Measurements from ENCODE around the gene AURKB. TPM values are rescaled to one million over a fixed set of nuclear protein-coding genes. Genes with fewer than 3 reads are reported as not detected.

AURKB gene
- total RNA-seq, result 0.52 and 3.9 TPM in 2 replicates

DNA sequence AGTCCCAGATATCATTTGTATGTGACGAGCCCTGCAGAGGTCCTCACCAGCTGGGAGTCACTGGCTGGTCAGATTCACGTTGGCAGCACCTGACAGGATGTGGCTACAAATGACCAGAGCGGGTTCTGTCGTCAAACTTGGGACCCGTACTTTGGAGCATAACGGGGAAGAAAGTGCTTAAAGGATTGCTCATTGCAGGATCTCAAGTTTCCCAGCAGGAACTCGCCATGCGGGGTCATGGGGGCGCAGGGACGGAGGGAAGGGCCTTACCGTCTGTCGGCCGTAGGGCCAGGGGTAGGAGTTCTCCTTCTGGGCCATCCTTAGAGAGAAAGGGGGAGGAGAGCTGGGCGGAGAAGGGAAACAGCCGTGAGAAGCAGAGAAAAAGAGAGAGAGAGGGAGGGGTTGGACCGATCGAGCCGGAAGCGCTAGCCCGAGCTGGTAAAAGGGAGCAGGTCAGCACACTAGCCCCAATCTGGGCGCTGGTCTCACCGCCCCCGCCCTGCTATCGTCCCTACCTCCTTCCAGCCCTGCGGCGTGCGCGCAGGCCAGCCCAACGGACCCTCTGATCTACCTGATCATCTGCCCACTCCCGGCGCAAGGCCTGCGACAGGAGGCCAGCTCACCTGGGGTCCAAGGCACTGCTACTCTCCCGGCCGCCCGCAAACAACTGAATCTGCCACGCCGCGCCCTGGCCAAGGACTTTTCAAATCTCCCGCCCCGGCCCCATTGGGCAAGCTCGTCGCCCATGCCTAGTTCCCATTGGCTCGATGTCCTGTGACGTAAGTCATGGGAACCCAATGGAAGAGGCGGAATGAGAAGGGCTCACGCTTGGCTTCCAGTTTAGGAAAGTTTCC lies at the start of gene AURKB:
TSS of gene AURKB (minus strand) at position 669 of the 854 bp plus-strand sequence. CDS start at position 318, 351 bp downstream.

DNA sequence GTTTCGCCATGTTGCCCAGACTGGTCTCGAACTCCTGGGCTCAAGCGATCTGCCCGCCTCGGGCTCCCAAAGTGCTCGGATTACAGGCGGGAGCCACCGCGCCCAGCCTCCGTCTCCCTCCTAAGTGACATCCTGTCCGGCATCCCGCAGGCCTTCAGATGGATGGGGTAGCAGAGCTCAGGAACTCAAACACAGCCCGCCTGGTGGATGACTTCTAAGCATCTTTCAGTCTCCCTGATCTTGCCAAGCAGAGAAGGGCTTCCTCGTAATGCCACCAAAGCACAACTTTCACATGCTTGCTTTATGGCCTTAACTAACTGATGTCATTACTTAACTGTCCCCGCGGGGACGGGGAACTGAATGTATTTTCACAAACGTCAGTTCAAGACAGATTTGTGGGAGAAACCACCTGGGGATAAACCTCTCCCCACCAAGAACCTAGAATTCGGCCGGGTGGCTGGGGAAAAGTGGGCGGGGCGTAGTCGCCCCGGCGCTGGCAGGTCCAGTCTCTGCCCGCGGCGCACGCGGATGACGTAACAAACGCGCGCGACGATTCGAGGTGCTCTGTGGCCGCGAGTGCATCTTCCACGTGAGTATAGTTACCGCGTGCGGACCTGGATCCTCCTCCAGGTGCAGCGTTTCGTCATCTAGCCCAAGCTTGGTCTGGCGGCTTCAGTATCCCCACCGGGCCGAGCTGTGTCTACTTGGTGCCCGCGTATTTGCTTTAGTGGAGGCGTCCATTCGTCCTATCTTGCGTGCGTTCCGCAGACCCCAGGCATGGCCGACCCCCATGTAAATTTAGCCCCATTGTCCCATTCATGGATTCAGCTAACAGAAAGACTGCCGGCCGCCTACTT lies 38.6 kb upstream of the AURKB start, which contains the start of gene PFAS:
TSS of gene PFAS (plus strand) at position 539 of the 857 bp plus-strand sequence. CDS start 4,649 bp downstream, outside the sequence.

DNA sequence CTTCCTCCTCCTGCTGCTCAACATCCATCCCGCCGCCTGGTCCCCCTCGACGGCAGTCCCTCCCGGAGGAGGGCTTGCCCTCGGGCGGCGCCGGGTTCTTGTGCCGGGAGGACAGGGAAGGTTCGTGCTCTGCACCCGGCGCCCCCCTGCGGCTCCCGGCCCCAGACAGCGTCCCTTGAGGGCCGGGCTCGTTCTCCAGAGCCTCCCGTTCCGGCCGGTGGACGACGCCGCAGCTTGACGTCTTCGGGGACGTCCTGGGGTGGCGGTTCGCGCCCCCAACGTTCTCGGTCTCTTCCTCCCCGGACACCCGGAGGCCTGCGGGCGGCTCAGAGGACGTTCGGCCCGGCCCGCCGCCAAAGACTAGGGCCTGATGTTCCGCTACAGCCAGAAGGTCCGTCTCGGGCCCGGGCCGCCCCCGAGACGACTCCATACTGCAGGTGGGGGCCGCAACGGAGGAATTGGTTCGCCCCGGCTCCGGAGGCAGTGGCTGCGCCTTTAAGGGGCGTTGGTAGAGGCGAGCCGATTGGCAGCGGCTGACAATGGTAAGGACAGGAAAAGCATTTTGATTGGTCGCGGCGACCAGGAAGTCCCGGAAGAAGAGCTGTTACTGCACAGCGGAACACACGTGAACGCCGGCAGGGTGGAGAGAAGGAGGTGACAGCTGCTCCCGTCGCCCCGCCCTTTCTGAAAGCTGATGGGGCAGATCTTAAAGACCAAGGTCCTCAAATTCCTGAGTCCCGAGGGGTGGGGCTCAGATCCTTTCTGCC lies 20.5 kb downstream of the AURKB start, which contains the start of gene BORCS6:
TSS of gene BORCS6 (minus strand) at position 470 of the 767 bp plus-strand sequence. CDS start at position 430, 40 bp downstream.

DNA sequence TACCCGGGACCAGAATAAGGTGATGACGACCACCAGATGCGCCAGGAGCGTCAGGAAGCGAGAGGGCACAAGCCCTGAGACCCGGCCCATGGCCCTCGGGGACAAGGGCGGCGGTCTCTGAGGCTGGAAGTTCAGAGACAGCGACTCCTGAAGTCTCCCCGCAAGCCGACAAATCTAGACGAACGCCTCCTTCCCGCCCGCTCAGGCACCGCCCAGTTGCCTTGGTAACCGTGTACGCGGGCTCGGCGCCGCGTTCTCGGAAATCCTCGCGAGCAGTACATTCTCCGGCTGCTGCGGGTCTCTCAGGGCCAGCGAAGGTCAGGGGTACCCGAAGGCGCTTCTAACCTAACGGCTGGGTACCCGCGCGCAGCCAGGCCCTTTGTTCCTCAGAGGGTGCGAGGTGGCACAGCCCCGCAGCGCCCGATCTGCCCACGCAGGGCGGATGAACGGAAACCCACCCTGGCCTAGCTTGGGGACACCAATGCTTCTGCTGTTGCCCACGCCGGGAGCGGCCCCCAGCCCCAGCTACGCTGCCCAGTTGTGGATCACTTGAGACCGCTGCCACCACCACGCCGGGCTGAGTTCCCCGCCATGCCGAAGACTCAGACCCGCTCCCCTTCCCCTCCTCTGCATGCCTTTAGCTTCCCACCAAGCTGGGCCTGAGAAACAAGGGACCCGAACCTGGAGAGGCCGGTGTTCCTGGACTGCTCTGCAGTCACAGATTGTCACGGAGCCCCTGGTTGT lies 34.0 kb downstream of the AURKB start, which contains the start of gene TMEM107:
TSS of gene TMEM107 (minus strand) at position 184 of the 744 bp plus-strand sequence. CDS start at position 90, 94 bp downstream.

DNA sequence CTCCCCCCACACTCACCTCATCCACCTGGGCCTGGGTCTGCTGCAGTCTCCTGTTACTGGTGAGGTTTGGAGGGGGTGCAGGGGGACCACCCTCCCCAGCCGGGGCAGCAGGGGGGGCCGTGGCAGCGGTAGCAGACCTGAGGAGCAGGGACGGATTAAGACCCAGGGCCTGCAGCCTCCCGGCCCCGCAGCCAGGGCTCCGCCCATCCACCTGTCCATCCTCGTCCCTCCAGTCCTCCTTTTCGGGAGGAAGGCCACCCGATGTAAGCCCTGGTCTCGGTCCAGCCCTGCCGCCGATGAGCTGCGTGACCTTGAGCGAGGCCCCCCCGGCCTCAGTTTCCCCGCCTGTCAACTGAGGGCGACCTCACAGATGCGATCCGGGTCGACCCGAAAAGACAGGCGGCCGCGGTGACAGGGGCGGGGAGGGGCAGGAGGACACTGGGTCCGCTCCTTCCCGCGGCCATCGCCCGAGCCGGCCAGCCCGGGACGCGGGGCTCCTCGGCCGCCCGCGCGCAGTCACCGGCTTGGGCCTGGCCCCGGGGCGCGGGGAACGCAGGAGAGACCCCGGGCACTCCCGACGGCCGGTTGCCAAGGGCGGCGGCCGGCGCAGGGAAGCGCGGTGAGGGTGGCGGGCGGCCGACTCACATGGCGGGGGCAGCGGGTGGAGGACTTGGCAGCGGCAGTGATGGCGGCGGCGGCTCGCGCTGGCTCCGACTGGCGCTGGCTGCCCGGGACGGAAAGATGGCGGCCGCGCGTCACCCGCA lies 48.0 kb downstream of the AURKB start, which contains the start of gene VAMP2:
TSS of gene VAMP2 (minus strand) at position 716 of the 764 bp plus-strand sequence. CDS start at position 647, 69 bp downstream.

Other genes starting within 250 kb of the AURKB start
- under 0.01 and 0.09 TPM in 2 replicates for gene GUCY2D, start 208.0 kb downstream of the AURKB start, total RNA-seq
- gene ALOX15B, start 171.5 kb downstream of the AURKB start, total RNA-seq, result not detected in 2 replicates
- not detected in 2 replicates for gene ALOX12B, start 122.9 kb downstream of the AURKB start, total RNA-seq
- under 0.01 TPM in 1 of 2 replicates, not detected in the other for gene ALOXE3, start 92.1 kb downstream of the AURKB start, total RNA-seq
- not detected in 2 replicates for gene HES7, start 86.5 kb downstream of the AURKB start, total RNA-seq
- gene PER1, start 58.2 kb downstream of the AURKB start, total RNA-seq, result 3.0 and 3.4 TPM in 2 replicates
- 3.2 and 3.5 TPM in 2 replicates for gene VAMP2, start 47.6 kb downstream of the AURKB start, total RNA-seq
- gene TMEM107, start 34.2 kb downstream of the AURKB start, total RNA-seq, result 18.9 and 33.4 TPM in 2 replicates
- gene BORCS6, start 20.4 kb downstream of the AURKB start, total RNA-seq, result 5.3 and 6.8 TPM in 2 replicates
- gene CTC1, start 37.5 kb upstream of the AURKB start, total RNA-seq, result 2.0 and 2.8 TPM in 2 replicates
- gene PFAS, start 38.7 kb upstream of the AURKB start, total RNA-seq, result 7.1 and 8.8 TPM in 2 replicates
- gene RANGRF, start 78.1 kb upstream of the AURKB start, total RNA-seq, result 7.6 and 9.9 TPM in 2 replicates
- gene SLC25A35, start 84.8 kb upstream of the AURKB start, total RNA-seq, result 1.3 and 1.6 TPM in 2 replicates
- gene ARHGEF15, start 99.7 kb upstream of the AURKB start, total RNA-seq, result 0.09 TPM in 1 of 2 replicates, not detected in the other
- not detected in 2 replicates for gene ODF4, start 129.3 kb upstream of the AURKB start, total RNA-seq
- 3,512 and 6,339 TPM in 2 replicates for gene RPL26, start 172.6 kb upstream of the AURKB start, total RNA-seq
- gene RNF222, start 187.3 kb upstream of the AURKB start, total RNA-seq, result not detected in 2 replicates
- 27.2 and 29.8 TPM in 2 replicates for gene NDEL1, start 225.3 kb upstream of the AURKB start, total RNA-seq

Measured in bronchial smooth muscle cell (primary cell).